HG03159 (cell line): ENCODE data around the gene ASRGL1.
"Not testable (repeated sequence)": the region's sequence is repeated elsewhere in the genome, so short reads cannot be mapped to it uniquely, and the experiment has no call there.

ENCODE experiments used
- ATAC-seq: cut with Tn5 transposase; IDR thresholded peaks from one replicate; pipeline ENCODE4 v1.9.1; 2021; ENCODE audit warnings: mild to moderate bottlenecking, moderate library complexity; ENCODE audit not compliant: unreplicated experiment

ASRGL1 gene

GRCh38 chr11:62337303-62338181 is at the start of gene ASRGL1:
Gene ASRGL1 (plus strand): TSS chr11:62337448. CDS start chr11:62337978, 530 bp downstream.
- no peak for ATAC-seq

- ATAC-seq: no peak
These were observed 41.7 kb upstream of the ASRGL1 start for GRCh38 chr11:62295504-62295903.

DNA sequence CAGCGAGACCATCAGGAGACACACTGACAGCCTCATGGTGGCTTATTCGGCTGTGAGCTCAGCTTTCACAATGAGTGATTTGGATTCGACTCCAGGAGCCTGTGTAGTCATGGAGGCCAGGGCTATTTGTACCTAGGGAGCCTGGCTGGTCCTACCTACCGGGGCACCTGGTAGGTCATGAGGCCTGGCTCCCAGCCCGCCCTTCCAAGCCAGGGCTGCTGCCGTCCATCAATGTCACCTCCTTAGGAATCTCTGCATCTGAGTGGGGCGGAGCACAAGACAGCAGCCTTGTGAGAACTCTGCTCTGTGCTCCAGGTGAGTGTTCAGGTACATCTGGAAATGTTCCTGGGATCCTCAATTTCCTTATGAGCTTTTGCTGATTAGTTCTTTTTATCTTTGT is 38.3 kb upstream of the ASRGL1 start, which contains the start of gene SCGB1D4:
SCGB1D4 (minus strand) TSS at position 101 of the 400 bp plus-strand sequence; CDS start at position 36, 65 bp downstream.
- ATAC-seq: no peak

DNA sequence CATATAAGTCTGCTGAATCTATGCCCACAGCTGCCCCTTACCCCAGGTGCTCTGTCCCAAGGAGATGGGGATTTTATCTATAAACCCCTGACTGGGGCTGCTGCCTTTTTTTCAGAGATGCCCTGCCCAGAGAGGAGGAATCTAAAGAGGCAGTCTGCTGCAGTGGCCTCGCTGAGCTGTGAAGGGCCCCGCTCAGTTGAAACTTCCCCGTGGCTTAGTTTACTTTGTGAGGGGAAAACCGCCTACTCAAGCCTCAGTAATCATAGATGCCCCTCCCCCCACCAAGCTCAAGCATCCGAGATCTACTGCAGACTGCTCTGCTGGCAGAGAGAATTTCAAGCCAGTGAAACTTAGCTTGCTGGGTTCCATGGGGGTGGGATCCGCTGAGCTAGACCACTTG is 31.0 kb upstream of the ASRGL1 start:
- ATAC-seq: no peak

GRCh38 chr11:62307950-62308349 is 29.3 kb upstream of the ASRGL1 start:
- ATAC-seq: no peak

DNA sequence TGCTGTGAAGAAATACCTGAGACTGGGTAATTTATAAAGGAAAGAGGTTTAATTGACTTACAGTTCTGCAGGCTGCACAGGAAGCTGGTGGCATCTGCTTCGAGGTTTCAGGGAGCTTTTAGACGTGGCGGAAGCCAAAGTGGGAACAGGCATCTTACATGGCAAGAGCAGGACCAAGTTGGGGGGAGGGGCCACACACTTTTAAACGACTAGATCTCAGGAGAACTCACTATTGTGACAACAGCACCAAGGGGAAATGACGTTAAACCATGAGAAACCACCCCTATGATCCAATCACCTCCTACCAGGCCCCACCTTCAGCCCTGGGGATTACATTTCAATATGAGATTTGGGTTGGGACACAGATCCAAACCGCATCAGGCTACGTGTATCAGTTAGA is 27.3 kb upstream of the ASRGL1 start:
- ATAC-seq: no peak

DNA sequence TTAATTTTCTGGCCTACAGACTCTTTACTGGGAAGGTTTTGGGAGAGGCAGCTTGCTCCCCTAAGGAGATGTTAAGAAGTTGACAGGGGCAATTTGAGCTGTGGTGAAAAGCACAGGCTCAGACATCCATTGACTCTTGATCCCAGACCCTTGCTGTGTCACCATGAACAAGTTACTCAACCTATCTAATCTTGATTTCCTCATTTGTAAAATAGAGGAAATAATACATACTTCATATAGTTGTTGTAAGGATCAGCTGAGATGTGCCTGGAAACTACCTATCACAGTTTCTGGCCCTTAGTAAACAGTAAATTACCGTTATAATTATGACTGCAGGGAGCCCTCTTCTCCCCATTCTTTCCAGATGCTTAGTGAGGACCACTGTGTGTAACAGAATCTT is 21.8 kb upstream of the ASRGL1 start:
- ATAC-seq: no peak

GRCh38 chr11:62322524-62322923 is 14.7 kb upstream of the ASRGL1 start:
- ATAC-seq: no peak

GRCh38 chr11:62324731-62325556 is 12.3 kb upstream of the ASRGL1 start:
- ATAC-seq: no peak

- not testable (repeated sequence) for ATAC-seq
These were observed 11.5 kb upstream of the ASRGL1 start for GRCh38 chr11:62325781-62326180.

DNA sequence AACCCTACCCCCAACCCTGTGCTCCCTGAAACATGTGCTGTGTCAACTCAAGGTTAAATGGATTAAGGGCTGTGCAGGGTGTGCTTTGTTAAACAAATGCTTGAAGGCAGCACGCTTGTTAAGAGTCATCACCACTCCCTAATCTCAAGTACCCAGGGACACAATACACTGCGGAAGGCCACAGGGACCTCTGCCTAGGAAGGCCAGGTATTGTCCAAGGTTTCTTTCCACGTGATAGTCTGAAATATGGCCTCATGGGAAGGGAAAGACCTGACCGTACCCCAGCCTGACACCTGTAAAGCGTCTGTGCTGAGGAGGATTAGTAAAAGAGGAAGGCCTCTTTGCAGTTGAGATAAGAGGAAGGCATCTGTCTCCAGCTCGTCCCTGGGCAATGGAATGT is 10.5 kb upstream of the ASRGL1 start:
- ATAC-seq: not testable (repeated sequence)

GRCh38 chr11:62327541-62327940 is 9.7 kb upstream of the ASRGL1 start:
- ATAC-seq: not testable (repeated sequence)

DNA sequence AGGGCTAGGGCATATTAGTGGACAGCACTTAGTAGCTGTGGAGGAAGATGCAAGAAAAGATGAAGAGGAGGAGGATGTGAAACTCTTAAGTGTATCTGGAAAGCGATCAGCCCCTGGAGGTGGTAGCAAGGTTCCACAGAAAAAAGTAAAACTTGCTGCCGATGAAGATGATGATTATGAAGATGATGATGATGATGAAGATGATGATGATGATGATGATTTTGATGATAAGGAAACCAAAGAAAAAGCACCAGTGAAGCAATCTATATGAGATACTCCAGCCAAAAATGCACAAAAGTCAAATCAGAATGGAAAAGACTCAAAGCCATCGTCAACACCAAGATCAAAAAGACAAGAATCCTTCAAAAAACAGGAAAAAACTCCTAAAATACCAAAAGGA is 6.0 kb upstream of the ASRGL1 start:
- not testable (repeated sequence) for ATAC-seq

DNA sequence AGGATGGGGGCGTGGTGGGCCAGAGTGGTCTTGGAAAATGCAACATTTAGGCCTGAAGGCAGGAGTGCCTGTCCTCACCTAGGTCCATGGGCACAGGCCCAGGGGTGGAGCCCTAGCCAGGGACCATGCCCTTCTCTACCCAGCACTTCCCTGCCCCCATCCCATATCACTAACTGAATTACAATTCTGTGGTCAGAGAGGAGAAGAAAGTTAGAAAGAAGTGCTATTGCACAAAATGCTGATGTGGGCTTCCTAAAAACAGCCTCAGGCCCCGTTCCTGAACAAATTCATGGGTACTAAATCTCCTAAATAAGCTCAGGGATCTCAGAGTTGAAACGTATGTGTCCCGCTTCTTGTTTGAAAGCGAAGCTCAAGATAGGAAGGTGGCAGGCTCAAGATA is 3.5 kb upstream of the ASRGL1 start:
- ATAC-seq: no peak

- not testable (repeated sequence) for ATAC-seq
These were observed 322 bp upstream of the ASRGL1 start for GRCh38 chr11:62336949-62337302.

GRCh38 chr11:62338218-62338617 is 970 bp downstream of the ASRGL1 start:
- ATAC-seq: no peak

DNA sequence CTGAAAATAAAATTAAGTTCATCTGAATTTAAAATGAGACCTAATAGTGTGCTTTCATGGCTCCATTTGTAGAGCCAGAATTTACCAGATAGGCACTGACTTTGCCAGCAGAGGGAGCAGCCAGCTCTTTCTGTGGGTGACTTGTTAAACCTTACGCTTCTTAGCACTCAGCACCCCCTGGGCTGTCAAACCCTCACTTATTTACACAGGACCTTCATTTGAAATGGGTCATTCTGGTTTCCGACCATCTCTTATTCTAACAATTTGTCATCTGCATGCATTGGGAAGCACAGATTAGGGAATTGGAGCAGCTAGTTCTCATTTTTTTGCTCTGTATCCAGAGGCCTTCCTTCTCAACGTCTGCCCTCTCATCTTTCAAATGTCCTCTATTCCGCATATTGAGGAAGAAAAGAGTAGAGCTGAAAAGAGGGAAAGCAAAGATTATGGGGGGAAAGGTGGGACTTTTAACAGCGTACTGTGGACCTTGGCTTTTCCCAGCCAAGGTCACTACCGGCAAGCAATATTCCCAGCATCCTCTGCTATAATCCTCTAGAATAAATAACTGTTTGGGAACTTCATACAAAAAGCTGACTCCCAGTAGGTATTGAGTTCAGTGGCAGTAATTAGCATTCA is 3.1 kb downstream of the ASRGL1 start:
- no peak for ATAC-seq

- ATAC-seq: no peak
These were observed 4.3 kb downstream of the ASRGL1 start for GRCh38 chr11:62341588-62341987.

DNA sequence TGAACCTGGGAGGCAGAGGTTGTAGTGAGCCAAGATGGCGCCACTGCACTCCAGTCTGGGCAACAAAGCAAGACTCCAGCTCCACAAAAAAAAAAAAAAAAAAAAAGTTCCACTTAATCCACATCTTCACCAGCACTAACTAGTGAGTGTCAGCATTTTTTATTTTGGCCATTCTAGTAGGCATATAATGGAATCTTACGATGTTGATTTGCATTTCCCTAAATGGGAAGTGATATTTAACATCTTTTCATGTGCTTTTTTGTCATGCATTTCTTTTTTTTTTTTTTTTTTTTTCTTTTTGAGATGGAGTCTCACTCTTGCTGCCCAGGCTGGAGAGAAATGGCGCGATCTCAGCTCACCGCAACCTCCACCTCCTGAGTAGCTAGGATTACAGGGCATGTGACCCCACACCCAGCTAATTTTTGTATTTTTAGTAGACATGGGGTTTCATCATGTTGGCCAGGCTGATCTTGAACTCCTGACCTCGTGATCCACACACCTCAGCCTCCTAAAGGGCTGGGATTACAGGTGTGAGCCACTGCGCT is 6.5 kb downstream of the ASRGL1 start:
- ATAC-seq: not testable (repeated sequence)

GRCh38 chr11:62344210-62344609 is 7.0 kb downstream of the ASRGL1 start:
- ATAC-seq: no peak

GRCh38 chr11:62345861-62346260 is 8.6 kb downstream of the ASRGL1 start:
- no peak for ATAC-seq
